ENCODE results near the gene KLHL20. TPM values are rescaled to one million over a fixed set of nuclear protein-coding genes. Genes with fewer than 3 reads are reported as not detected.
A peak's percentile ranks its signal among the peaks of the same experiment; 100 is the strongest.
"Not testable (repeated sequence)": the region's sequence is repeated elsewhere in the genome, so short reads cannot be mapped to it uniquely, and the experiment has no call there.

Gene KLHL20
- total RNA-seq, 1 experiment from 2014 or later = 14.3 TPM

DNA sequence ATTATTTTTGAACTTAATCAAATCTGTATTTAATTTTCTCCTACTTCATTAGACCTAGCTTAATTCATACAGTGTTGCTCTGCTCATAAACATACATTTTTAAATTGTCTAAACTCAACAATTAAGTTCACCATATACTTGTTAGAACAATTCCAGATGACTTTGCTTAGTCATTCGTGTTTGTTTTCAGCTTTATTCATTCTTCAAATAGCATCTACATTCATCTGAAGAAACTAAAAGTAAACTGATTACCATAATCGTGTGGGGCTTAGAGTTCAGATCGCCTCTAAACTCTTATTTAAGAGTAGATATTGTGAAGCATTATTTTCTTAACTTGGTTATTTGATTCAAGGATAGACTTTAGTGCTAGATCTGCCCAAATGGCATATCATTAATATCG, 34.4 kb downstream of the KLHL20 start:
- no peak for DNase-seq (ENCODE audit: low read depth)

DNA sequence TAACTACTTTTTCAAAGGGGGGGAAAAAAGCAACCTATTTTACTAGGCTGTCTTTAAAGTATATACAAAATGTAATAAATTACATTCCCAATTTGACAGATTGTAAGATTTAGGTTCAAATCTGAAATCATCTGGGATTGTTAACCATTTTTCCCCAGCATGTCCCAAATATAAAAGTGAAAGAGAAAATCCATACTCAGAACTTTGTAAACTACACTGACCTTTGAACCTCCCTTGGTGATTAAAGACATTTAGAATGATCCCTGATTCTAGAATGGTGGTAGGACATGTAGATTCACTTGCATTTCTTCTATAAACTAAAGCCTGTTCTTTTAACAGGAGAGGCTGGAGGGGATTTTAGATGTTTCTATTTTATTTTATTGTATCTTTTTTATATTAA, 39.0 kb downstream of the KLHL20 start:
- DNase-seq (ENCODE audit: low read depth) = no peak

- no peak for DNase-seq (ENCODE audit: low read depth)
Observed at GRCh38 chr1:173757666-173758065, 42.9 kb downstream of the KLHL20 start.

DNA sequence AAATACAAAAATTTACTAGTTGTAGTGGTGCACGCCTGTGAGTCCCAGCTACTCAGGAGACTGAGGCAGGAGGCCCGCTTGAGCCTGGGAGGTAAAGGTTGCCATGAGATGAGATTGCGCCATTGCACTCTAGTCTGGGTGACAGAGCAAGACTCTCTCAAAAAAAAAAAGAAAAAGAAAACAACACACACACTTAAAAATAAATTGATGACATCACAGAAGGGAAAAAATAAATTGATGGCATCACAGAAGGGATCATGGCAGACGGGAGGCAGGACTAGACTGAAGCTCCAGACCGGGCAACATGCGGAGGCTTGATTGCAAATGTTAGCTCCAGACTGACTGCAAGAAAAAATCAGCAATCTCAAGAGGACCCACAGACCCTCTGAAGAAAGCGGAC, 43.3 kb downstream of the KLHL20 start:
- DNase-seq (ENCODE audit: low read depth) = no peak

DNA sequence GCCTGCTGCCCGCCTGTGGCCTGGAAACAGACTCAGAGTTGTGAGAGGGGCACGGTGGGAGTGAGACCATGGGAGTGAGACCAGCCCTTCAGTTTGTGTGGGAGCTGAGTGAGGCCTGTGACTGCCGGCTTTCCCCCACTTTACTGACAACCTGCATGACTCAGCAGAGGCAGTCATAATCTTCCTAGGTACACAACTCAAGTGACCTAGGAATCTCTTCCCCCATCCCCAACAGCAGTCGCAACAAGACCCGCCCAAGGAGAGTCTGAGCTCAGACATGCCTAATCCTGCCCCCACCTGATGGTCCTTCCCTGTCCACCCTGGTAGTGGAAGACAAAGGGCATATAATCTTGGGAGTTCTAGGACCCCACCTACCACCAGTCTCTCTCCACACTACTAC, 44.2 kb downstream of the KLHL20 start:
- DNase-seq (ENCODE audit: low read depth) = no peak

DNA sequence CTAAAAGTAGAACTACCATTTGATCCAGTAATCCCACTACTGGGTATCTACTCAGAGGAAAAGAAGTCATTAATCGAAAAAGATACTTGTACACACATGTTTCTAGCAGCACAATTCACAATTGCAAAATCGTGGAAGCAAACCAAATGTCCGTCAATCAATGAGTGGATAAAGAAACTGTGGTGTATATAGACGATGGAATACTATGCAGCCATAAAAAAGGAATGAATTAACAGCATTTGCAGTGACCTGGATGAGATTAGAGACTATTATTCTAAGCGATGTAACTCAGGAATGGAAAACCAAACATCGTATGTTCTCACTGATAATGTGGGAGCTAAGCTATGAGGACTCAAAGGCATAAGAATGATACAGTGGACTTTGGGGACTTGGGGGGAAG, 49.5 kb downstream of the KLHL20 start:
- DNase-seq (ENCODE audit: low read depth) = not testable (repeated sequence)

GRCh38 chr1:173768206-173768605, 53.4 kb downstream of the KLHL20 start:
- DNase-seq (ENCODE audit: low read depth) = no peak

- DNase-seq (ENCODE audit: low read depth) = no peak
Observed at GRCh38 chr1:173768827-173769226, 54.0 kb downstream of the KLHL20 start.

DNA sequence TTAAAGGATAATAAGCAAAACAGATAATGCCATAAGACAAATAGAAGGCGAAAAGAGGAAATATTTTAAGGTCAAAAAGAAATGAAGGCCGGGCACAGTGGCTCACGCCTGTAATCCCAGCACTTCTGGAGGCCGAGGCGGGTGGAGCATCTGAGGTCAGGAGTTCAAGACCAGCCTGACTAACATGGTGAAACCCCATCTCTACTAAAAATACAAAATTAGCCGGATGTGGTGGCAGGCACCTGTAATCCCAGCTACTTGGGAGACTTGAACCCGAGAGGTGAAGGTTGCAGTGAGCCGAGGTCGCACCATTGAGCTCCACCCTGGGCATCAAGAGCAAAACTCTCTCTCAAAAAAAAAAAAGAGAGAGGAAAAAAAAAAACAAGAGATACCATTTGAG, 55.5 kb downstream of the KLHL20 start:
- not testable (repeated sequence) for DNase-seq (ENCODE audit: low read depth)

GRCh38 chr1:173771560-173771959, 56.8 kb downstream of the KLHL20 start:
- DNase-seq (ENCODE audit: low read depth) = no peak

GRCh38 chr1:173775578-173776226, 60.9 kb downstream of the KLHL20 start:
- DNase-seq (ENCODE audit: low read depth) = no peak

DNA sequence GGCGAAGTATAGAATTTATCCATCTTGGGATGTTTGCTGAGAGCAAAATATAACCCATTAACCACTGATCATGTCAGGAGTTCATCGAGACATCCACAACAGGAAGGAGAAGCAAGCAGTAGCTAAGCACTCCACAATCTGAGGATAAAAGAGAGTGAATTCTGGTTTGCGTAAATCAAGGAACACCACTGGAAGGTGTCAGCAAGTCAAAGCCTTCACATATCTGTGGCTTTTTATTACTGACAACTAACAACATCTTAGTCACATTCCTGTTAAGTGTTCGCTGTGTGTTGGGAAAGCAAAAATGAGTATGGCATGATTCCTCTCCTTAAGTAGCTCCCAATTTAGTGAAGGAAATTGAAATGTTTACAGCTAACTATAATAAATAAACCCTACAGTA, 65.2 kb downstream of the KLHL20 start:
- no peak for DNase-seq (ENCODE audit: low read depth)

DNA sequence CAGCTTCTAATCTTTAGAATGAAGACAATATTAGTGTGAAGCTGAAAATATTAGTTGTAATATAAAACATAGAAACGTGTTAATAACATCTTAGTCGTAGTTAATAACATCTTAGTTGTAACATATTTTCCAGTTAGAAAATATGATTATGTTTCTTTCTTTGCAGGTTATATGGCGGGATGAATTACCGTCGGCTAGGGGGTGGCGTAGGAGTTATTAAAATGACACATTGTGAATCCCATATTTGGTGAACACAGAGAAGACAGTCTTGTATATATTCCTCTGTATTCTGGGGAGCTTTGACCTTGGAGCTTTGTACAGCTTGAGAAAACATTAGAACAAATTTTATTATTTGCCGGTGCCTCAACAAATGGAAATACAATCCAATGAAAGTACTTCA, 70.2 kb downstream of the KLHL20 start:
- DNase-seq (ENCODE audit: low read depth) = no peak

DNA sequence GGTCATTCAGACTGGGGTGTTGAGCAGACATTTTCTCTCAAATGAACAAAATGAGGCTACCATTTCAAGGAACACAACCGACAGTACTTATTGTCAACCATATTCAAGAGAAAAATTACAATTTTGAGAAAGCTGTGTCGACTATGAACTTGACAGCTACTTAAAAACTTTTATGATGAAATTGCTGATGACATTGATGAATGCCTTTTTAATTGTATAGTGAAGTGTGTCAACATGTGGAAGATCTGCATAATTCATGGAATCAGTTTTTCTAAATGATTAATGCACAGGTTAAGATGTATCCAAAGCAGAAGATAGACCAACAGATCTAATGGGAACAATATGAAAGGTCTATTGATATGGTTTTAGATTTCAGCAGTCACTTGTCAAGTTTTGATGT, 75.1 kb downstream of the KLHL20 start:
- no peak for DNase-seq (ENCODE audit: low read depth)

GRCh38 chr1:173798078-173798477, 83.3 kb downstream of the KLHL20 start:
- no peak for DNase-seq (ENCODE audit: low read depth)

DNA sequence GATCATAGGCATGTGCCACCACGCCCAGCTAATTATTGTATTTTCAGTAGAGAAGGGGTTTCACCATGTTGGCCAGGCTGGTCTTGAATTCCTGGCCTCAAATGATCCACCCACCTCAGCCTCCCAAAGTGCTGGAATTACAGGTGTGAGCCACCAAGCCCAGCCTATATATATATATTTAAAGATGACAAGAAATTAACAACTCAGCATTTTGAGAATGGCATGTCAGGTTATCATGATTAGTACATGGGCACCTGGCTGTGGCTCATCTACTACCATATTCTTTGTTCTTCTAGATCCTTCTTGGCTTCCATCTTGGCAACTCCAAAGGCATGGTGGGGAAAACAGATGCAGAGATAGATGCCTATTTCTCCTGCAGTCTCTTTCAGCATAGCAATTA, 85.2 kb downstream of the KLHL20 start:
- not testable (repeated sequence) for DNase-seq (ENCODE audit: low read depth)

DNA sequence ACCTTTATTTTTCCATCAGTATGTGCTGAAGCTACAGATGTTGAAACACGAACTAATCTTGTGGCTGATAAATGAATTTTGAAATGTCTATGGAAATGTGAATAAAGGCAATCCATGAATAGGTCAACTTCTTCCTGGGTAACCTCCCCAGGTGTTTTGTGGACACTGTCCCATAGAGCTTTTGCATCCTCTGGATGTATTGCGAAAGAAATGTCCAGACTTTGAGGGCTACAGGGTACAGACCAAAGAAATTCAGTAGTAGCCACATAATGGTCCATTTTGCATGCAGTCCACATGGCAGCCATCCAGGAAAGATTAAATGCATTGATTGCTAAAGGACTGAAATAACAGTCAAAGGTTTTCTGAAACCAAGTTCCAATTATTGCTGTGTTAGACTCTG, 88.2 kb downstream of the KLHL20 start:
- DNase-seq (ENCODE audit: low read depth) = no peak

GRCh38 chr1:173813654-173814053, 98.9 kb downstream of the KLHL20 start:
- not testable (repeated sequence) for DNase-seq (ENCODE audit: low read depth)

DNA sequence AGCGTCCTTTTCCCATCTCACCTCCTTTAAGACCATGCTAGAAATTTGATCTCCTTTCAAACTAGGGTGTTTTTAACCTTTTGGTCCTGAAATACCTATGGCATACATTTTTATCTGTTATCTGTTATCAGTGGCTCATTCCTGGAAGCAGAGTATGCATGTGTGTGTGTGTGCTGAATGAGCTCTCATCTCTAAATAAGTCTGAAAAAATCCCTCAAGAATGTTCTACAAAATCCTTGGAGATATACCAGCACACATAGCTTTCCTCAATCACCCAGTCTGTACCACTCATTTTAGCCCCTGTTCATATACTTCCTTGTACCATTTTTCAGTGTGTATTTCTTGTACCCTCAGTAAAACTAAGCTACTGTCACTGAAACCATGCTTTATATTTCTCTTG, 103.7 kb downstream of the KLHL20 start:
- no peak for DNase-seq (ENCODE audit: low read depth)

DNA sequence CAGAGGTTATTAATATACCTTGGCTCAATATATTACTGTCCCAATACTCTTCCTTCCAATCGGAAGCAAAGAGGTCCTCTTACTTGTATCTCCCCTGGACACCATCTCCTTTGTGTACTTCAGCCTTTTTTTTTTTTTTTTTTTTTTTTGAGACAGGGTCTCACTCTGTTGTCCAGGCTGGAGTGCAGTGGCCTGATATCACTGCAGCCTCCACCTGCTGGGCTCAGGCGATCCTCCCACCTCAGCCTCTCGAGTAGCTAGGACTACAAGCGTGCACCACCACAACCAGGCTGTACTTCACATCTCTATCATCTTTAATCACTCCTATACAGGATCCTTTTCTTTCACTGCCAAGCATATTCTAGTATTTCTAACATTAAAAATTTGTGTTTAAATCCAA, 106.9 kb downstream of the KLHL20 start:
- no peak for DNase-seq (ENCODE audit: low read depth)

- no peak for DNase-seq (ENCODE audit: low read depth)
Observed at GRCh38 chr1:173823781-173824314, 109.1 kb downstream of the KLHL20 start.

DNA sequence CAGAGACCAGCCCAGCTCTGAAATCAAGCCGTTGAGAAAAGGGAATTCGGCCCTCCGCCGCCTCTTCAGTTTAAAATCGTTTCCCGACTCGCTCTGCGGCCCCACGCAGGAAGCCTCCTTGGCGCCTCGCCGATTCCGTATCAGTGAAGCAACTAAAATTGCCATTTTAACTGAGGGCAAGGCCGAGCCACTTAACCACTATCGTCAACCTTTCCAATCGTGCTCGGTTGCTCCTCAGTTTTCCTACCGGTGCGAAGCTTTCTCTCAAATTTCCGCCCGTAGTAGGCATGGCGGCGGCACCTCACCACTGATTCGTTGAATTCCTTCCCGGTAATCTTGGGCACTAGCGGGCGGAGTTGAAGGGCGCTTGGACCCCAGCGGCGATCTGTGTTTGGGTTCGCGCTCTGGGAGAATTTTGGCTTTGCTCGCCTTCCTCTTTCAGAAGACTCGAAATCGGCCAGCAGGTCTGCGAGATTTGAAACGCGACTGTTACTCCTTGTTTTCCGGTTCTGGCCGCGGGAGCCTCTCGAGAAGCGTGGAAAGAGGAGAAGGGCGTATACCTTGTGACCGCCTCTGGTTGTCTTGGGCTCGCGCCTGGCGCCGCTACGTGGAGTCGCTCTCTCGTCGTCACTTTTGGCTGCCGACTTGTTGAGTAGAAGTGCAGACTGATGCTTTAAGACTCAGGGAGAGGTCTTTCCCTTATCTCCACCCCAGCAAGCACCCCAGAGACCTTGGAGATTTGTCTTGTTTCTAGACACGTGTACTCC, 109.7 kb downstream of the KLHL20 start, which contains the start of the genes CENPL and DARS2:
Gene CENPL, minus strand, starts transcription at position 569 of the 767 bp plus-strand sequence. CDS start 13,584 bp downstream, outside the sequence.
Gene DARS2, plus strand, starts transcription at position 359 of the 767 bp plus-strand sequence. CDS start 557 bp downstream, outside the sequence.
- peak; percentile 97 for DNase-seq (ENCODE audit: low read depth)

GRCh38 chr1:173827611-173828010, 112.8 kb downstream of the KLHL20 start:
- DNase-seq (ENCODE audit: low read depth) = no peak

All from Daoy (cell line).